Natural killer cell (primary cell): ENCODE measurements around the gene MAP2K5. TPM values are rescaled to one million over a fixed set of nuclear protein-coding genes. Genes with fewer than 3 reads are reported as not detected.
"Not testable (repeated sequence)": the region's sequence is repeated elsewhere in the genome, so short reads cannot be mapped to it uniquely, and the experiment has no call there.

Experiments used
- ATAC-seq, 3 donors: fragments of 150-1000 bp in 2 of 3; fragments of 200-7000 bp in 1 of 3; cut with Tn5 transposase; 1 replicate in 1 of 3; 2 replicates in 2 of 3; pipeline ENCODE4 v1.10.0; 2021; ENCODE audit warnings: mild to moderate bottlenecking in 2 of 3, moderate library complexity in 2 of 3
- DNase-seq, 2 donors: peaks; one replicate each; pipeline versions ENCODE4 v3.0.0 to v3.0.0-alpha.2; 2013 to 2021; ENCODE audit warnings: mixed read lengths in 1 of 2
- H3K27ac ChIP-seq: one replicate; pipeline ENCODE4 v1.5.1; 2013; ENCODE audit warnings: mild to moderate bottlenecking, low read length
- H3K27me3 ChIP-seq: one replicate; pipeline ENCODE4 v1.6.1; 2013; ENCODE audit warnings: low read length; ENCODE audit not compliant: control insufficient read depth, insufficient read depth
- H3K36me3 ChIP-seq: one replicate; pipeline ENCODE4 v1.6.1; 2013; ENCODE audit warnings: low read length; ENCODE audit not compliant: control insufficient read depth, insufficient read depth
- H3K4me1 ChIP-seq: one replicate; pipeline ENCODE4 v1.6.1; 2013; ENCODE audit warnings: low read length; ENCODE audit not compliant: control insufficient read depth, insufficient read depth
- H3K4me3 ChIP-seq: one replicate; pipeline ENCODE4 v1.5.1; 2013; ENCODE audit warnings: low read length
- H3K9me3 ChIP-seq: one replicate; pipeline ENCODE4 v1.6.1; 2013; ENCODE audit warnings: low read length; ENCODE audit not compliant: control insufficient read depth, insufficient read depth
- H3K27ac Mint-ChIP-seq, 2 donors: one replicate each; pipeline ENCODE4 v1.8.0; 2022; ENCODE audit warnings: mild to moderate bottlenecking in 2 of 2, mixed read lengths in 2 of 2, moderate library complexity in 1 of 2
- H3K27me3 Mint-ChIP-seq, 2 donors: one replicate each; pipeline ENCODE4 v1.8.0; 2022; ENCODE audit warnings: low read depth in 2 of 2, mixed read lengths in 2 of 2
- H3K36me3 Mint-ChIP-seq: one replicate; pipeline ENCODE4 v1.8.0; 2022; ENCODE audit warnings: mixed read lengths
- H3K4me1 Mint-ChIP-seq, 2 donors: one replicate each; pipeline ENCODE4 v1.8.0; 2022; ENCODE audit warnings: mixed read lengths in 2 of 2
- H3K4me3 Mint-ChIP-seq: one replicate; pipeline ENCODE4 v1.8.0; 2022; ENCODE audit warnings: mild to moderate bottlenecking, moderate library complexity, mixed read lengths
- H3K9me3 Mint-ChIP-seq, 2 donors: one replicate each; pipeline ENCODE4 v1.8.0; 2022; ENCODE audit warnings: mixed read lengths in 2 of 2
- CTCF ChIP-seq: fragments of 200-600 bp; IDR thresholded peaks from one replicate; pipeline ENCODE4 v1.8.0; 2022; ENCODE audit warnings: antibody characterized with exemption
- WGBS: methylation state at CpG from one replicate; pipeline ENCODE4 v1.1.7; 2013; ENCODE audit warnings: missing lambda C conversion rate; ENCODE audit not compliant: insufficient coverage; 5-methylcytosine and 5-hydroxymethylcytosine counted together
- intact Hi-C: fragments of 100-400 bp; cut with micrococcal nuclease; formaldehyde crosslinking; loops from one replicate; pipeline ENCODE4 v1.14.2; 2022
- total RNA-seq, 4 donors: library from RNA; stranded (reverse); fragments of 120-200 nt in 1 of 4; gene quantifications; one replicate each; pipeline versions ENCODE4 v1.2.3 to v1.2.4, GENCODE V29; 2013 to 2022

MAP2K5 gene
- total RNA-seq, 3 donors from 2014 or later (not counting 1 experiment from before 2014, with no cell fraction given), result 25.6 to 32.6 (median 29.2) TPM

GRCh38 chr15:67618297-67618696 is 75.8 kb downstream of the MAP2K5 start:
- WGBS, result 72% methylated on average over 4 of the region's 4 CpGs
- Mint-ChIP-seq H3K4me3 (no peak overlapping the region), H3K27me3 (no peaks in the 10 kb centered on the region), H3K36me3 (no peaks in the 10 kb centered on the region), H3K4me1 (no peaks in the 10 kb centered on the region), H3K27ac (no peak overlapping the region), H3K9me3 (no peaks in the 10 kb centered on the region)
- Histone ChIP-seq H3K36me3 (peaks cover 4% of the 10 kb centered on the region), H3K27ac (no peak overlapping the region), H3K4me3 (no peak overlapping the region), H3K9me3 (no peaks in the 10 kb centered on the region), H3K4me1 (no peaks in the 10 kb centered on the region), H3K27me3 (no peaks in the 10 kb centered on the region)
- no peak for TF ChIP-seq CTCF
- ATAC-seq, result no peak
- no peak for DNase-seq
- intact Hi-C loops, result no loop called here

DNA sequence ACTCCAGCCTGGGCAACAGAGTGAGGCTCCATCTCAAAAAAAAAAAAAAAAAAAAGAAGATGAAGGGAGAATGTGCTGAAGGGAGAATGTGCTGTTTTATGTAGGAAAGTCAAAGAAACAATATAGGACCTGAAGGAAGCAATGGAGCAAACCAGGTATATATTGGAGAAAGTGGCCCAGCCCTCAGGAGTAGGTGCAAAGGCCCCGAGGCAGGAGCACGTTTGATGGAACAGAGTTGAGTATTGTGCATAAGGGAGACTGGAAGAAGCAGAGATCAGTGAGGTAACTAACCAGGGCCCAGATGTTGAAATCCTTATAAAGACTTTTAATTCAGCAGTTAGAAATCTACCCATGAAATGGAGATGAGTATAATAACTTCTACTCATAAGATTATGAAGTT is 79.6 kb downstream of the MAP2K5 start:
- Histone ChIP-seq H3K36me3 (peaks cover 5% of the 10 kb centered on the region), H3K27ac (no peak overlapping the region), H3K9me3 (no peaks in the 10 kb centered on the region), H3K4me1 (no peaks in the 10 kb centered on the region), H3K4me3 (no peak overlapping the region), H3K27me3 (no peaks in the 10 kb centered on the region)
- H3K27me3 Mint-ChIP-seq, result no peaks in the 10 kb centered on the region
- 89% methylated on average over 2 of the region's 2 CpGs for WGBS
- DNase-seq (no peak), ATAC-seq (no peak)
- no peak overlapping the region for H3K4me3 Mint-ChIP-seq
- TF ChIP-seq CTCF, result no peak
- H3K36me3 Mint-ChIP-seq, result no peaks in the 10 kb centered on the region
- H3K27ac Mint-ChIP-seq, result no peak overlapping the region
- intact Hi-C loops, result no loop called here
- no peaks in the 10 kb centered on the region for H3K4me1 Mint-ChIP-seq
- H3K9me3 Mint-ChIP-seq, result no peaks in the 10 kb centered on the region

DNA sequence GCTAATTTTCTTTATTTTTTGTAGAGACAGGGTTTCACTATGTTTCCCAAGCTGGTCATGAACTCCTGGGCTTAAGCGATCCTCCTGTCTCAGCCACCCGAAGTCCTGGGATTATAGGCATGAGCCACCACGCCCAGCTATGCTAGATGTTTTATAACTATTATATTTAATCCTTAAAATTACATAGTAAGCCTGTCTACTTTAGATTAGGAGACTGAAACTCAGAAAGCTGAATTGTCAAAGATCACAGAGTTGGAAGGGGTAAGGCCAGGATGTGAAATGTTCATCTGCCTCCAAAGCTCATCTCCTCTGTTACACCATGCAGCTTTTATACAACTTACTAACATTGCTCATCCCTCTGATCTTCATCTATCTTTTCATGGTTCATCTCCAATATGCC is 89.8 kb downstream of the MAP2K5 start:
- no peak overlapping the region for H3K27ac Mint-ChIP-seq
- Histone ChIP-seq H3K4me3 (no peak overlapping the region), H3K36me3 (peaks cover 4% of the 10 kb centered on the region), H3K27me3 (no peaks in the 10 kb centered on the region), H3K4me1 (no peaks in the 10 kb centered on the region), H3K9me3 (no peaks in the 10 kb centered on the region), H3K27ac (no peak overlapping the region)
- H3K4me3 Mint-ChIP-seq, result no peak overlapping the region
- no peaks in the 10 kb centered on the region for H3K27me3 Mint-ChIP-seq
- peaks cover 10 to 13% of the 10 kb centered on the region in 2 donors for H3K4me1 Mint-ChIP-seq
- DNase-seq (no peak), ATAC-seq (no peak)
- peaks cover 13% of the 10 kb centered on the region for H3K36me3 Mint-ChIP-seq
- TF ChIP-seq CTCF, result no peak
- peaks cover 5 to 7% of the 10 kb centered on the region in 2 donors for H3K9me3 Mint-ChIP-seq
- WGBS, result 96% methylated on average over 2 of the region's 3 CpGs
- intact Hi-C loops, result no loop called here

DNA sequence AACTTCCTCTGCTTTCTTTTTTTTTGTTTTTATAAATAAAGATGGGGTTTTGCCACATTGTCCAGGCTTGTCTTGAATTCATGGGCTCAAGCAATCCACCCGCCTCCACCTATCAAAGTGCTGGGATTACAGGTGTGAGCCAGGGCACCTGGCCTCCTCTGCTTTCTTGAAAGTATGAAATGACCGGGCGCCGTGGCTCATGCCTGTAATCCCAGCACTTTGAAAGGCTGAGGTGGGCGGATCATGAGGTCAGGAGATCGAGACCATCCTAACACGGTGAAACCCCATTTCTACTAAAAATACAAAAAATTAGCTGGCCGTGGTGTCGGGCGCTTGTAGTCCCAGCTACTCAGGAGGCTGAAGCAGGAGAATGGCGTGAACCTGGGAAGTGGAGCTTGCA is 93.4 kb downstream of the MAP2K5 start:
- H3K9me3 ChIP-seq, DNase-seq, H3K4me1 ChIP-seq, H3K36me3 ChIP-seq, H3K27me3 ChIP-seq, H3K27me3 Mint-ChIP-seq, H3K4me3 ChIP-seq, H3K27ac ChIP-seq, ATAC-seq, H3K9me3 Mint-ChIP-seq, intact Hi-C loops, H3K4me3 Mint-ChIP-seq: not testable (repeated sequence)
- 96% methylated on average over 11 of the region's 11 CpGs for WGBS
- peaks cover 13 to 22% of the 10 kb centered on the region in 2 donors for H3K4me1 Mint-ChIP-seq
- H3K36me3 Mint-ChIP-seq, result peaks cover 13% of the 10 kb centered on the region
- peak overlapping the region in 1 of 2 donors; percentile 67 for H3K27ac Mint-ChIP-seq
